Esophagus muscularis mucosa (tissue), 3 donors: Measurements from ENCODE around the gene SPON1.

ENCODE experiments used
- POLR2A ChIP-seq: fragments of 450-650 bp; IDR thresholded peaks from one replicate; pipeline ENCODE4 v1.6.1; 2017; ENCODE audit warnings: antibody characterized with exemption, moderate library complexity, mild to moderate bottlenecking, low read depth
- POLR2AphosphoS5 ChIP-seq, 2 donors: sonication (generic); formaldehyde crosslinking; IDR thresholded peaks; one replicate each; pipeline ENCODE4 v1.6.1; 2017; ENCODE audit warnings: antibody characterized with exemption in 2 of 2
- TF ChIP-seq, protein P1 (sequence below), 3 experiments: fragments of 200-600 bp in 2 of 3; fragments of 450-650 bp in 1 of 3; sonication (generic) in 2 of 3; IDR thresholded peaks; one replicate each; pipeline ENCODE4 v1.5.1; 2017 to 2019; ENCODE audit warnings: antibody characterized with exemption in 3 of 3, mild to moderate bottlenecking in 2 of 3, moderate library complexity in 1 of 3

DNA sequence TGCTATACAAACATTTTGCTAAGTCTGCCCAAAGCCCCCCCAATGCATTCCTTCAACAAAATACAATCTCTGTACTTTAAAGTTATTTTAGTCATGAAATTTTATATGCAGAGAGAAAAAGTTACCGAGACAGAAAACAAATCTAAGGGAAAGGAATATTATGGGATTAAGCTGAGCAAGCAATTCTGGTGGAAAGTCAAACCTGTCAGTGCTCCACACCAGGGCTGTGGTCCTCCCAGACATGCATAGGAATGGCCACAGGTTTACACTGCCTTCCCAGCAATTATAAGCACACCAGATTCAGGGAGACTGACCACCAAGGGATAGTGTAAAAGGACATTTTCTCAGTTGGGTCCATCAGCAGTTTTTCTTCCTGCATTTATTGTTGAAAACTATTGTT lies 304.1 kb downstream of the SPON1 start:
- TF ChIP-seq, protein P1, sequence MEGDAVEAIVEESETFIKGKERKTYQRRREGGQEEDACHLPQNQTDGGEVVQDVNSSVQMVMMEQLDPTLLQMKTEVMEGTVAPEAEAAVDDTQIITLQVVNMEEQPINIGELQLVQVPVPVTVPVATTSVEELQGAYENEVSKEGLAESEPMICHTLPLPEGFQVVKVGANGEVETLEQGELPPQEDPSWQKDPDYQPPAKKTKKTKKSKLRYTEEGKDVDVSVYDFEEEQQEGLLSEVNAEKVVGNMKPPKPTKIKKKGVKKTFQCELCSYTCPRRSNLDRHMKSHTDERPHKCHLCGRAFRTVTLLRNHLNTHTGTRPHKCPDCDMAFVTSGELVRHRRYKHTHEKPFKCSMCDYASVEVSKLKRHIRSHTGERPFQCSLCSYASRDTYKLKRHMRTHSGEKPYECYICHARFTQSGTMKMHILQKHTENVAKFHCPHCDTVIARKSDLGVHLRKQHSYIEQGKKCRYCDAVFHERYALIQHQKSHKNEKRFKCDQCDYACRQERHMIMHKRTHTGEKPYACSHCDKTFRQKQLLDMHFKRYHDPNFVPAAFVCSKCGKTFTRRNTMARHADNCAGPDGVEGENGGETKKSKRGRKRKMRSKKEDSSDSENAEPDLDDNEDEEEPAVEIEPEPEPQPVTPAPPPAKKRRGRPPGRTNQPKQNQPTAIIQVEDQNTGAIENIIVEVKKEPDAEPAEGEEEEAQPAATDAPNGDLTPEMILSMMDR (IDR thresholded peaks at IDR 0.05), result no peak
- no peak for TF ChIP-seq POLR2AphosphoS5 (IDR thresholded peaks at IDR 0.05)
- TF ChIP-seq POLR2A, result no peak
